ENCODE measurements around the gene CD59.
A peak's percentile ranks its signal among the peaks of the same experiment; 100 is the strongest.

CD59 gene

DNA sequence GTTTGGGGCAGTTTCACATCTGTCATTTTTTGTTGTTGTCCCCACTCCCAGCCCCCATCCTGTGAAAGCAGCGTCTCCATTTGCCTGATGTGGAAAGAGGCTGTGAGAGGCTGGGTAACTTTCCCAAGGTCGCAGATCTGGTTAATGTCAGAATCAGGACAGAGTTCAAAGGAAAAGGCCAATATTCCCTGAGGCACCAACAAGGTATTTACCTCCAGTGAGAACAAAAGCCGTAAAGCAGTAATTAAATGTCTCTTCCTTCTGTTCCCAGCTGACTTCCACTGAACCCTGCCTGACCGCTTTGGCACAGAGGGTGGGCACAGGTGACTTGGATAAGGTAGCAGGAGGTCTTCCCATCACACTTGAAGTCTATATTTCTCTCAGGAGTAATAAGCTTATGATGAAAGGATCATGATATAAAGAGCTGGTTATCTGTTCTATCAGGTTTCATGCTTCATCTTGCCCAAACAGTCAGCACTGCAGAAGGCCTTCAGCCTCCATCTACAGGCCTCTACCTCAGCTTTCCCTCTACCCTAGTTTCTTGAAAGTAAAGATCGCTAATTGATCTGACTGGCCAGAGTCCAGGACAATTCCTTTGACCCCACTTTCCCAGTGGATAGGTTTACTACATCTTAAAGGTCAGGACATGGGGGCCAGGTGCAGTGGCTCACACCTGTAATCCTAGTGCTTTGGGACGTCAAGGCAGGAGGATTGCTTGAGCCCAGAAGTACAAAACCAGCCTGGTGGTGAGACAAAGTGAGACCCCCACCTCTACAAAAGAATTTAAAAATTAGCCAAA is 45.0 kb downstream of the CD59 start:
- 0 out of 2 replicates have a peak overlapping the region, but pooled peaks have one; percentile 8 for H3K27ac ChIP-seq
- TF ChIP-seq ZFX (IDR thresholded peaks at IDR 0.05), result no peak
- no peak for TF ChIP-seq CTCF (conservative IDR thresholded peaks at IDR 0.05)

- 0 out of 2 replicates have a peak overlapping the region, but pooled peaks have one; percentile 8 for H3K27ac ChIP-seq
- TF ChIP-seq ZFX (IDR thresholded peaks at IDR 0.05) (no peak), CTCF (conservative IDR thresholded peaks at IDR 0.05) (no peak)
Observed at GRCh38 chr11:33690290-33691065, 45.7 kb downstream of the CD59 start.

DNA sequence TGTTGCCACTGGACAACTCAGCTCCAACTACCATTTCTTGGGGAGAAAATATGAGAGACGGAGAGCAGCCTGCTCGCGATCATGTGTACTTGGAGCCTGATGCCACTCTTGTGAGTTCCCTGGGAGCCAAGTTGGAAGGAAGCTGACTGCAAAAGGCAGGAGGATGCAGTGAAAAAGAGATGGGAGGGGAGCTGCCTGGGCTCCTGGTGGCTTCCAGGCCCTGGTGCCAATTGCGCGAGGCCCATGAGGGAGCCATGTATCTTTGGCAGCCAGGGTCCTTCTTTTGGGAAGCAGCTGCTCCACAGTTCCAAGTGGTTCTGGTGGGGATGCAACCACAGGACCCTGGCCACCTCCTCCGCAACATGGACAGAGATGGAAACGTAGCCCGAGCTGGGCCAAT is 46.7 kb downstream of the CD59 start:
- no peak overlapping the region for H3K27ac ChIP-seq
- TF ChIP-seq ZFX (IDR thresholded peaks at IDR 0.05) (no peak), CTCF (conservative IDR thresholded peaks at IDR 0.05) (no peak)

DNA sequence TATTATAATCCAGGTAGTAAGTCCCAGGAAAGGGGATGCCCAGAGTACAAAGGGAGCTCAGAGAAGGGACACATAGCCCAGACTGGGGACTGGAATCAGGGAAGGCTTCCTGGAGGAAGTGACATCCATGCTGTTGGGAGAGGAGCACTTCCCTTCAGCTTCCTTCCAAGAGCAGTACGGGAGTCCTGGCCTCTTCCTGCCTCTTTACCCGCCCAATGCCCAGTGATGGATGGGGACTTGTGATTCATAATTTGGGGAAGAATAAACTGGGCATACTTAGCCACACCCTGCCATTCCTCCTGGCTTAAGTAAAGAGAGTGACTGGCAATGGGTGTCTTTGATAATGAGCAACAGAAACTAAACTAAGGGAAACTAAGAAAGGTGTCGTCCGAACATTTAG is 47.1 kb downstream of the CD59 start:
- no peak for TF ChIP-seq ZFX (IDR thresholded peaks at IDR 0.05)
- TF ChIP-seq CTCF (conservative IDR thresholded peaks at IDR 0.05), result no peak
- no peak overlapping the region for H3K27ac ChIP-seq

DNA sequence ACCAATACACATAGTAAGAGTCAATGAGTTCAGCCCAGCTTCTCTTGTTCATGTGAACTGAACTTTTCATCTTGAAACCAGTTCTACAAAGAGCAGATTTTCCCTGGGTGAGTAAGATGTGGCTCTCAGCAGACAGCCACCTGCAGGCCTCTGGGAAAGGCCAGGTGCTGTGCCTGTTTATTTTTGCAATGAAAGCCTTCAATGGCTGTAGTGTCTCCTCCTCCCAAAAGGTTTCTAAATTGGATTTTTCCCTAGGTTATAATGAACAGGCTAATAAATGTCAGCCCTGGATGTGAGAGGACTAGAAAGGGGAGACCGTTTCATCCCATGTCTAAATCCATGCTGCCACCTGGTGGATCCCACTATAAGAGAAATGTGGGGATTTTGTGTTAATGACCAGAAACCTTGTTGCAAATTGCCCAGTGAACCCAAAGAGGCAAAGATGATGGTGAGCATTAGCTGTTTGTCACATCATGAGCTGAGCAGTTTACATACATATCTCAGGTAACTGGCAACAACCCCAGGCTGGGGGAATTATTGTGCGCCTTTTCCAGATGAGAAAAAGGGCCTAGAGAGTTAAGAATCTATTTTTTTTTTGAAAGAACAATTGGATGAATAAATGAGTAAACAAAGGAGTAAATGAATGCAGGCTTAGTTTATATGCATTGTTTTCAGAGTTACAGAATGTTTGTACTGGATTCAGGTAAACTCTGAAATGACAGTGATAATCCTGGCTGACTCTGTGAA is 48.3 kb downstream of the CD59 start:
- no peak overlapping the region for H3K27ac ChIP-seq
- peak; percentile 80 for TF ChIP-seq CTCF (conservative IDR thresholded peaks at IDR 0.05)
- TF ChIP-seq ZFX (IDR thresholded peaks at IDR 0.05), result no peak

- H3K27ac ChIP-seq, result no peak overlapping the region
- TF ChIP-seq CTCF (conservative IDR thresholded peaks at IDR 0.05) (no peak), ZFX (IDR thresholded peaks at IDR 0.05) (no peak)
Observed at GRCh38 chr11:33685082-33685481, 51.1 kb downstream of the CD59 start.
